ENCODE results near the gene SIN3A.

SIN3A gene

GRCh38 chr15:75371486-75371885 lies 80.0 kb downstream of the SIN3A start:
- H3K27ac Mint-ChIP-seq, result no peak overlapping the region
- H3K36me3 Mint-ChIP-seq (ENCODE audit: low read depth), result peaks cover 58% of the 10 kb centered on the region
- TF ChIP-seq CTCF (IDR thresholded peaks at IDR 0.05; ENCODE audit: unreplicated experiment in 3 of 3), result no peak
- peaks cover 16% of the 10 kb centered on the region for H3K4me1 Mint-ChIP-seq
- H3K4me3 Mint-ChIP-seq, result no peak overlapping the region
- no peaks in the 10 kb centered on the region for H3K27me3 Mint-ChIP-seq (ENCODE audit: low read depth)
- H3K9me3 Mint-ChIP-seq, result no peaks in the 10 kb centered on the region

DNA sequence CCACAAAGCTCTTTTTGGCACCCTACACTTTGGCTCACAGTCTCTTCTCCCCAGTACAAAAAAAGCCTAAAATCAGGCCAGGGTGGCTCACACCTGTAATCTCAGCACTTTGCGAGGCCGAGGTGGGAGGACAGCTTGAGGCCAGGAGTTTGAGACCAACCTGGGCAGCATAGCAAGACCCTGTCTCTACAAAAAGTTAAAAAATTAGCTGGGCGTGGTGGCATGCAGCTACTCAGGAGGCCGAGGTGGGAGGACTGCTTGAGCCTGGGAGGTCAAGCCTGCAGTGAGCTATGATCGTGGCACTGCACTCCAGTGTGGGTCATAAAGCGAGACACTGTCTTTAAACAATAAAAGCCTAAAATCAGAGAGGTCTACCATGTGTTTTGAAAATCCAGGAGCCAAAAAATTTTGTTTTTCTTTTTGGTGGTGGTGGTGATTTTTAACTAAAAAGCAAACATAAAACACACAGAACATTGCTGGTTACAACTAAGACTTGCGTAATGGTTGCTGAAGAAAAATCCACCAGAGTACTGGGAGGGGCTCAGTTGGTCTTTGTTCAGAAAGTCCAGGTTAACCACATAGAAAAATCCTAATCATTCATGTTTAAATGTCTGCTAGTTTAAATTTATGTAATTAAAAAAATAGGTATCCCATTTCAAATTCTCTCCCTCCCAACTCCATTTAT lies 81.5 kb downstream of the SIN3A start:
- Mint-ChIP-seq H3K4me3 (peak overlapping the region; percentile 89 to 97 (median 95)), H3K9me3 (no peaks in the 10 kb centered on the region), H3K27ac (peak overlapping the region; percentile 98 to 100 (median 99)), H3K27me3 (ENCODE audit: low read depth) (no peaks in the 10 kb centered on the region), H3K4me1 (peaks cover 16% of the 10 kb centered on the region), H3K36me3 (ENCODE audit: low read depth) (peaks cover 43% of the 10 kb centered on the region)
- TF ChIP-seq CTCF (IDR thresholded peaks at IDR 0.05; ENCODE audit: unreplicated experiment in 3 of 3), result no peak

GRCh38 chr15:75368689-75369239 lies 82.7 kb downstream of the SIN3A start:
- peaks cover 3% of the 10 kb centered on the region for H3K27me3 Mint-ChIP-seq (ENCODE audit: low read depth)
- peaks cover 30% of the 10 kb centered on the region for H3K36me3 Mint-ChIP-seq (ENCODE audit: low read depth)
- no peak for TF ChIP-seq CTCF (IDR thresholded peaks at IDR 0.05; ENCODE audit: unreplicated experiment in 3 of 3)
- H3K4me1 Mint-ChIP-seq, result peaks cover 16% of the 10 kb centered on the region
- H3K9me3 Mint-ChIP-seq, result no peaks in the 10 kb centered on the region
- peak overlapping the region; percentile 98 to 100 (median 99) for H3K27ac Mint-ChIP-seq
- H3K4me3 Mint-ChIP-seq, result peak overlapping the region; percentile 89 to 97 (median 95)

- Mint-ChIP-seq H3K4me1 (peaks cover 16% of the 10 kb centered on the region), H3K9me3 (no peaks in the 10 kb centered on the region), H3K27ac (peak within 1 kb of the TSS; percentile 98 to 100 (median 99)), H3K36me3 (ENCODE audit: low read depth) (peaks cover 24% of the 10 kb centered on the region), H3K4me3 (peak within 1 kb of the TSS; percentile 89 to 97 (median 95)), H3K27me3 (ENCODE audit: low read depth) (peaks cover 3% of the 10 kb centered on the region)
- peak; percentile 58 to 66 (median 65) for TF ChIP-seq CTCF (IDR thresholded peaks at IDR 0.05; ENCODE audit: unreplicated experiment in 3 of 3)
Measured at GRCh38 chr15:75367913-75368688, 83.4 kb downstream of the SIN3A start, which contains the start of gene MAN2C1. TSS of gene MAN2C1 (minus strand) at chr15:75368607. CDS start at chr15:75368583, 24 bp downstream.

DNA sequence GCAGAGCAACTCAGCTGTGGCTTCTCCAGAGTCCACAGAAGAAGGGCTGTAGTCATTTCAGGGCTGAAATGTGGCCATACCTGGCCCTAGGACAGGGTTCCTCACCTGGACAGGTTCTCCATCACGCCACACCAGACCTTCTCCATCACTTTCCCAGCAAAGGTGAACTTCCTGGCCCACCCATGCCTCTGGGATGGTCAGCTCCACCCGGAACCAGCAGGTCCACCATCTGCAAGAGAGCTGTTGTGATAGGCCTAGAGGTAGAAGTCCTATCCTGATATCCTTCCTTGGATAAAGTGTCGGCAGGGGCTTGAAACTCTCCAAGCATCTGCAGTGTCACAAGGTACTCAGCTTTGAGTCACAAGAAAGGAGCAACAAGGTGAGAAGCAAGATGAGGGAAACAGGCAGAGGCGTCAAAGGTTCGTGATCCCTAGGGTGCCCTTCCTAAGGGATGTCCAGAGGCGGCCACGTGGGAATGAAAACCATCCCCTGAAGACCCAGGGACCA lies 84.0 kb downstream of the SIN3A start:
- Mint-ChIP-seq H3K27ac (peak overlapping the region; percentile 63 to 99 (median 98)), H3K27me3 (ENCODE audit: low read depth) (peaks cover 3% of the 10 kb centered on the region), H3K4me1 (peaks cover 16% of the 10 kb centered on the region), H3K36me3 (ENCODE audit: low read depth) (peaks cover 19% of the 10 kb centered on the region), H3K4me3 (peak overlapping the region; percentile 89 to 97 (median 95)), H3K9me3 (no peaks in the 10 kb centered on the region)
- no peak for TF ChIP-seq CTCF (IDR thresholded peaks at IDR 0.05; ENCODE audit: unreplicated experiment in 3 of 3)
